GM18861 (cell line): Measurements from ENCODE around the gene SLC44A3.
A peak's percentile ranks its signal among the peaks of the same experiment; 100 is the strongest.

Experiments
- ATAC-seq: cut with Tn5 transposase; IDR thresholded peaks from one replicate; pipeline ENCODE4 v1.9.1; 2021; ENCODE audit not compliant: unreplicated experiment

SLC44A3 gene, protein sequence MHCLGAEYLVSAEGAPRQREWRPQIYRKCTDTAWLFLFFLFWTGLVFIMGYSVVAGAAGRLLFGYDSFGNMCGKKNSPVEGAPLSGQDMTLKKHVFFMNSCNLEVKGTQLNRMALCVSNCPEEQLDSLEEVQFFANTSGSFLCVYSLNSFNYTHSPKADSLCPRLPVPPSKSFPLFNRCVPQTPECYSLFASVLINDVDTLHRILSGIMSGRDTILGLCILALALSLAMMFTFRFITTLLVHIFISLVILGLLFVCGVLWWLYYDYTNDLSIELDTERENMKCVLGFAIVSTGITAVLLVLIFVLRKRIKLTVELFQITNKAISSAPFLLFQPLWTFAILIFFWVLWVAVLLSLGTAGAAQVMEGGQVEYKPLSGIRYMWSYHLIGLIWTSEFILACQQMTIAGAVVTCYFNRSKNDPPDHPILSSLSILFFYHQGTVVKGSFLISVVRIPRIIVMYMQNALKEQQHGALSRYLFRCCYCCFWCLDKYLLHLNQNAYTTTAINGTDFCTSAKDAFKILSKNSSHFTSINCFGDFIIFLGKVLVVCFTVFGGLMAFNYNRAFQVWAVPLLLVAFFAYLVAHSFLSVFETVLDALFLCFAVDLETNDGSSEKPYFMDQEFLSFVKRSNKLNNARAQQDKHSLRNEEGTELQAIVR

DNA sequence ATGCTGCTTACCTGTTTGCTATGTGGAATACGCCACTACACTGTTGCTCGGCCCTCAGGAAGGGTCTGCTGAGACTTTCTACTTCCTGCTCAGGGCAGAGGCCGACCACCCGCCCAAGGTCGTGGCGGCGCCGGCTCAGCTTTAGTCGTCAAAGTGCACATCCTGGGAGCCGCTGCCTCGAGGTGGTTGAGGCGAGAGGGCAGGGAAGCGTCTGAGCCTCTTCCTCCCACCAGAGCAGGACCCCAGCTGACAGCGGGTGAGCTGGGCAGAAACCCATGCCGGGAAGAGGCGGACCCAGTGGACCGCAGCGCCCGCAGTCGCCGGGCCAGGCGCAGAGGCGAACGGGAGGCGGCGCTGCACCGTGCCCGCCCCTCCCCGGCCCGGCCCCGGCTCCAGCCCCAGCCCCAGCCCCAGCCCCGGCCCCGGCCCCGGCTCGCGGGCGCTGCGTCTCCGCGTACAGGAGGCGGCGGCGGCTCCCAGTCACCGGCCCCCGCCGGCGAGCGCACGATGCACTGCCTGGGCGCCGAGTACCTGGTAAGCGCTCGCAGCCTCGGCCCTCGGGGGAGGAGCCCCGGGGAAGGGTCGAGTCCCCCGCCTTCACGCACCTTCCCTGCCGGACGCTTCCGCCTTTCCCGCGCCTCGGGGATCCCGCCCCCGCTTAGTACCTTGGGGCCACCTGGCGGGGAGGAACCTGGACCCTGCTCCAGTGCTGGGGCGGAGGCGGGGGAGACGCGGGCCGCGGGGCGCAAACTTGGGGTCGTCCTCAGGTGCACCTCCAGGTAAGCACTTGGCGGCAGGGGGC, at the start of gene SLC44A3:
Gene SLC44A3 (plus strand): TSS at position 413 of the 802 bp plus-strand sequence. CDS start 95 bp downstream, at position 508.
- no peak for ATAC-seq

DNA sequence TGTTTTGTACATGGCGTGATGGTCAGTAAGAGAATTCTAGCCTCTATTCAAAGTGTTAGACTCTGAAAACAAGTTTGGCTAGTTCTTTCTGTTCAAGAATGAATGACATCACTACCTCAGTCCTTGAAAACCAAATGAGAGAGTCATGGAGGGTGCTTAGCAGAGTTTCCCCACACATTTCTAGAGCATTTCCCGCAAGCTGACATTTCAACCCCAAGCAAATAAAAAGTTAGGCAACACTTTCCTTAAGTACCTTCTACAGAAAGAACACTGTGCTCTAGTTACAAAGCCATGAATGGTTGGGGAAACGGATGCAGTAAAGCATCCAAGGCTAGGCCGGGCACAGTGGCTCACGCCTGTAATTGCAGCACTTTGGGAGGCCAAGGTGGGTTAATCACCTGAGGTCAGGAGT, 47.9 kb upstream of the SLC44A3 start:
- ATAC-seq, result no peak

DNA sequence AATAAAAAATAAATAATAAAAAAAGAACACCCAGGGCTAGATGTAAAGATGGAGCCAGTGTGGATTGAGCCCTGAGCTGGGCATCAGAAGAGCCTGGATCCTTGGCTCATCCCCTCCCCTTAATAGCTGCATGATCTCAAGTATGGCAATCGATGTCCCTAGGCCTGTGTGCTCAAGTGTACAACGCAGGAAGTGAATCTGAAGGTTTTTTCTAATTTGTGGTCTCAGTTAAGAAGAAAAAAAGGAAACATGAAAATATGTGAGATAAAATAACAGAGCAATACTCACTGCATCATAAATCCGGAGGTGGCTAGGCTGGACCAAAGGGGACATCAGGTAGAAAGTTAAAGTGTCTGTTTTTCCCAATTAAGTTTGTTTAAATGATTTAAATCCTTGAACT, 47.3 kb upstream of the SLC44A3 start:
- ATAC-seq, result no peak

DNA sequence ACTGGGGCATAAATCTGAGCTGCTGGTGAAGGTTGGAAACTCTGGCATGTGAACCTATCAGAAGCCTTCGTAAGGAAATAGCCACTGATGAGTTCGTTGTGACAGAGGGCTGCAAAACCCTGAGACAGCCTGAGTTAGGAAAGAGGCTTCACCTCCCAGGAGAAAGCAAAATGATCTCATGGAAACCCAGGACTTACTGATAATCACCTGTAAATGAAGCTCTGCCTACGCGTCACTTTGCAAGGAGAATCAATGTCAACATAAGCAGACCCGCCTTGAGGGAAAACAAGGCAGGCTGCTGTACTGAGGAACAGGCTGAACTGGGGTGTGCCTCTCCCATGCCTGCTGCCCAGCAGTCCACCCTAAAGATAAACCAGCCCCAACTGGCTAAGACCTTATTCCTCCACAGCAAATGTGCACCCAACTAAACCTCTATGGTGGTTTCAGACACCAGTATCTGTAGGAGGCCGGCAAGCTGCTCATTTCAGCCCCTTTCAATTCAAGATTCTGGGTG, 46.8 kb upstream of the SLC44A3 start:
- ATAC-seq, result no peak

DNA sequence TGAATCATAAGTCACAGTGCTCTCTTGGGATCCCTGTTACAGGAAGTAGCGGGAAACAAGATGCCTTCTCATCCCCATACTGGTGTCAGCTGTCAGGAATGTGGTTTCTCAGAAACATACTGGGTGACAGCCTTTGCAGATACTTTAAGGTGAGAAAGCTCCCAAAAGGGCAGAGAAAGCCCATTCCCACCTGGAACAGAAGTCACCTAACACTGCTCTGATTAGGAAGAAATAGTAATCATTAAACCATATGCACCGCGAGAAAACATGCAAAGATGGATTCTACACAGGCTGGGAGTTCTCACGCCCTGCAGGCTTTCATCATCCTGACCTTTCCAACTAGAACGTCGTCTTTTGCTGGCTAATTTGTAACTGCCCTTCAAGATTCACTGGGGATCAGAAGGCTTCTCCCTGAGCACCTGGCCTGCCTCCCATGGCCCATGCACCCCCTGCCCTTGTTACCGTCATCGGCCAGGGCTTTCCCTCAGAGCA, 46.2 kb upstream of the SLC44A3 start:
- no peak for ATAC-seq

DNA sequence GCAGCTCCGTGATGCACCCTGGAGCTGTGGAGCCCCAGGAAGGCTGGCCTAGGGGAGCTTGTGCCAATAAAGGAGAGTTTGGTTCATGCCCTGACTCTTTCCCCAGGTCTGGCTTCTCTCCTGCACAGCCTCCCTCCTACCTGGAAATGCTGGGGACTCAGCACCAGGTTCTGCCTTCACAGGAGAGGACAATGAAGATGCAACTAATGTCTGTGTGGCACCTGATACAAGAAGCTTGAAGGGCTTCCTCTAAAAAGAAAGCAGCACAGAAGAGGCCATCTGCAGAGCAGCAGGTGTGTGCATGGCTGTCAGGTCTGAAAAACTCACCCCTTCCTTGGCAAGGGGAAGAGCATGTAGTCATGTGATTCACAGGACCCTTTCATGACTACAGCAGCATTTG, 43.7 kb upstream of the SLC44A3 start:
- no peak for ATAC-seq

DNA sequence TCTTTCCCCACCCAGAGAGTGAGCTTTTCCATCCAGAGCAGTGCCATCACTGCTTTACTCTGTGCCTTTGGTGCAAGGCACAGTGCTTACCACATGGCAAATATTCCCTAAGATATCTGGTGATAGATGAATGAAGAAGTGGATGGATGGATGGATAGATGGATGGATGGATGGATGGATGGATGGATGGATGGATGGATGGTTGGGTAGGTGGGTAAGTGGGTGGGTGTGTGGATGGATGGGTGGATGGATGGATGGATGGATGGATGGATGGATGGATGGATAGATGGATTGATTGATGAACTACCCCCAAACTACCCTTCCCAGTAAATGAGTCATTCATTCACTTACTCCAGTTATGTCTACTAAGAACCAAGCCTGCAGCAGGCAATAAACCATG, 42.9 kb upstream of the SLC44A3 start:
- ATAC-seq, result no peak

DNA sequence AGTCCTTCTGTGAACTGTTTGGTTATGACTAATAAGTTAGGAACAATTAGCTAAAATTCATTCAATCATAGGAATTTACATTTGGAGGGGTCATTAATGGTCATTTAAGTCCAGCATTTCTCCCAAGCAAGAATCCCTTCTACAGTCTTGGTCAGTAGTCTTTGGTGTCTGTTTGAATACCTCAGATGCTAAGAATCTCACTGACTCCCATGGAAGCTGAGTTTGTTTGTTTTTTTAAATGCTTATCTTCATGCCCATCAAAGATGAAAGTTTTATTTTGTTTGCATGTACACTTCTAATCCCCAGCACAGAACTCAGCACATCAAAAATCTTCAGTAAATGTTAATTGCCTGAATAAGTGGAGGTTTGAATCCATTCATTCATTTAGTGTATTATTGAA, 41.3 kb upstream of the SLC44A3 start:
- no peak for ATAC-seq

DNA sequence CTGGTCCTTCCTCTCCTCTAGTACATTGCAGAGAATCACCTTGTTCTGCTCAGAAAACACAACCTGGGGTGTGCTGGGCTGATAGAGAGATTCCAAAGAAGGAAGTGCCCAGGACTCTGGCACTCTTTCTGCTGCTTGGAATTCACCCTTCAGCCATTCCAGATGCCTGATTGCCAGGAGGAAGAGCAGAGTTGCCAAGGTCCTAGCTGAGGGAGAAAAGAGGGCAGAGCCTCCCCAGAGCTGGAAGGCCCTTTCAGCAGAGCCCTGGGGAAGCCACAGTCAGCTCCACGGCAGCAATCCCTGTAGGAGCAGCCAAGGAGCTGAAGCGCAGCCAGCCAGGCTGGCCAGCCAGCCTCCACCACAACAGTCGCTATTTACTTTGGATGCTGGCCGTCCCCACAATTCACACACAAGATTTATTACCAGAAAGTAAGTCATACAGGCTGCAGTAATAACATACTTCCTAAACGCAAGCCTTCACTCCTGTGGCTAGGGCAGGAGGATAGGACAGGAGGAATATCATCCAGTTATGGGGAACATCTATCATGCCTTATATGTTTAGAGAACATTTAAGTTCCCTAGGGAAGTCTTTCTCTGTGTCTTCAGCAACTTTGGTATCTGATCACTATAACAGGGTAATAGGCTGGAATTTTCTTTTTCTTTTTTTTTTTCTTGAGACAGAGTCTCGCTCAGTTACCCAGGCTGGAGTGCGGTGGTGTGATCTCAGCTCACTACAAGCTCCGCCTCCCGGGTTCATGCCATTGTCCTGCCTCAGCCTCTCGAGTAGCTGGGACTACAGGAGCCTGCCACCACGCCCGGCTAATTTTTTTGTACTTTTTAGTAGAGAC, 36.6 kb upstream of the SLC44A3 start:
- no peak for ATAC-seq

DNA sequence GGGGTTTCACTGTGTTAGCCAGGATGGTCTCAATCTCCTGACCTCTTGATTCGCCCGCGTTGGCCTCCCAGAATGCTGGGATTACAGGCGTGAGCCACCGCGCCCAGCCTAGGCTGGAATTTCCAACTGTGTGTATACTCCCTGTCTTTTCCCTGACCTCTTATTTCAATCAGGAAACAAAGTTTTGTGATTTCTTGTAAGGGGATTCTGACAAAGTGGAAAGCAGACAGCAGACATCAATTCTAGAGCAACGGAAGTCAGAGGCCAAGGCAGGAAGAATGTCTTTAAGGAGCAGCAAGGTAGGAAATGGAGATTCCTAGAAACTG, 36.0 kb upstream of the SLC44A3 start:
- no peak for ATAC-seq

DNA sequence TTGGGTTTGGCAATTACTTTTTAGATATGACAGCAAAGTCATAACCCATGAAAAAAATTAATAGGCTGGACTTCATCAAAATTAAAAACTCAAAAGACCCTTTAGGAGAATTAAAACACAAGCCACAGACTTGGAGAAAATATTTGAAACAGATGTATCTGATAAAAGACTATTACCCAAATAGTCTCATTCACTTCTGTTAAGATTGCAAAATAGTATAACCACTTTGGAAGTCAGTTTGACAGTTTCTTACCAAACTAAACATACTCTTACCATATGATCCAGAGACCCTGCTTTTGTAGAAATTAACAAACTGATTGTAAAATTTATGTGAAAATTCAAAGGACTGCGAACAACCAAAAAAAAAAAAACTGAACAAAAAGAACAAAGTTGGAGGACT, 32.5 kb upstream of the SLC44A3 start:
- ATAC-seq, result no peak

DNA sequence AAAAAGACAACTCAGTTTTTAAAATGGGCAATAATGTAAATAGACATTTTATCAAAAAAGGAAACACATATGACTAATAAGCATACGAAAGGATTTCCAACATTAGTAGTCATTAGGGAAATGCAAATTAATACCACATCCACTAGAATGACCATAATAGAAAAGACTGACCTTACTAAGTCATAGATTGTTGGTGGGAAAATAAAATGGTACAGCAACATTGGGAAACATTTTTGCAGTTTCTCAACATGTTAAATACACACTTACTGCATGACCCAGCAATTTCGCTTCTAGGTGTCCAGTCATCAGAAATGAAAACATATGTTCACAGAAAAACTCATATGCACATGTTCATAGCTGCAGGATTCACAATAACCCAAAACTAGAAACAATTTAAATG, 29.9 kb upstream of the SLC44A3 start:
- no peak for ATAC-seq

DNA sequence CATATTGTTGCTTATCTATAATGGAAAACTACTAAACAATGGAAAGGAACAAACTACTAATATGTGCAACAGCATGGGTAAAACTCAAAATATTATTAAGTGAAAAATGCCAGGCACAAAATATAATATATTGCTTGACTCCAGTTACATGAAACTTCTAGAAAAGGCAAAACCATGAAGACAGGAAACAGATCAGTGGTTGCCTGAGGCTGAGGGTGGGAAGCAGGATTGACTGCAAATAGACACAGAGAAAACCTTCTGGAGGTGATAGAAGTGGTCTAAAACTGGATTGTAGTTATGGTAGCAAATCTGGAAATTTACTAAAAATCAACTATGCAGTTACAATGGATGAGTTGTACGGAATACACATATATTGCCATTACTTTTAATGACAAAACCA, 29.5 kb upstream of the SLC44A3 start:
- no peak for ATAC-seq

DNA sequence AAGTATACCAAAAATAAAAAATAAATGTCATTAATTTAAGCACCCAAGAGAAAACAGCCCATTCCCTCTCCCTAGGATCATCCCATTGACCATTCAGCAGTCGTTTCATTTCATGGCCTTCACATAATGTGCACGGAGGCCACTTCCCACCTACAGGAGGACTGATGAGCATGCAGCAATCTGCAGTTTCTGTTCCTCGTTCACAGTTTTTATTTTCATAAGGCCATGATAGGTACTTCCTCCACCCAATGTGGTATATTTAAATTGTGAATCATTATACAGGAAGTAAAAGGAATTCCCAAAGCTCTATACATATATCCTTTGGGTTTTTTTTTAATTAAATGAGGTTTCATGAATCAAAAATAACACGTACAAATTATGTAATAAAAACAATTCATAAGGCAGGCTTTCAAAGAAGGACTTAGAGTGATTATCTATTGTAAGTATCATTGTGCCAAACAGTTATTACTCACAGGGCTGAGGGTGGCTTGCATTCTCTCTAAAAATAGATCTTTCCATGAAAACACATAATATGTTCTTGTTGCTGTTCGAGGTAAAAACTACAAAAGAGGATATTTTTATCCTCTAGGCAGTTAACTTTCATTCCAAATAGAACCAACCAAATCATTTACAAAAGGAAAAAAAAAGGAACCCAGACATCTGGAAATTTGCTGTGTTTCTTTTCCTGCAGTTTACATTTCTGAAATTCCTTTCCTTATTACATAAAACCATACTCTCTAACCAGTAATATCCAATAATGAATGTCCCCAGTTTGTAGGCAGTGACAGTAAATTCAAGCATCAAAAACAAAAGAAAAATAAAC, 27.5 kb upstream of the SLC44A3 start:
- ATAC-seq, result peak; percentile 93

DNA sequence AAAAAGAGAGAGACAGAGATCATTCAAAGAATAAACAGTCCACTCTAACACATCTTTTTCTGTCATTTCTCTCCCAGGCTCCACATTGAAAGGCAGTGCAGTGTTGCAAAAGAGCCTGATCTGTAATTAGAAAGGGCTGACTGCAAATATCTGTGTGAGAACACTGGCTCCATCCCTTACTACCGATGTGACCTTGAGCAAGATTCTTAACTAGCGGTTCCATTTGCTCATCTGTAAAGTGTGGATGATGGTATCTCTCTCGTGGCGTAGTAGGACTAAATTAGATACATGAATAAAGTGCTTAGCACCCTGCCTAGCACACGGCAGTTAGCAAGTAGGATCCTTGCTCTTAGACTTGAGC, 26.9 kb upstream of the SLC44A3 start:
- ATAC-seq, result no peak

DNA sequence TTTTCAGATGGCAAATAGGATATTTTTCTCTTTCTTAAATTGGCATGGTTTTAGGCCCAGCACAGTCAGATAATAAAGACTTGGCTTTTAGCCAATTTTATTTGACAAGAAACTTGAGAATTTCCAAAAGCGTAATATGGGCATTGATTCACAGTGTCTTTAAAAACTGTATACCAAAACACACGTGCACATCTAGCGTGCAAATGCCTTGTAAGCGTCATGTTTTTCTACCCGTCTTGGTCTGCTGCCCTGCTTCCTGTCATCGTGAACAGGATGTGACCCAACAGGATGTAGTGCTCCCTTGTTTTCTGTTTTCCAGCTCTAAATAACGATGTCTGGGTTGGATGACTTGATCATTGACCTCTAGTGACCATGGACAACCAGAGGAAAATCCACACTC, 24.7 kb upstream of the SLC44A3 start:
- ATAC-seq, result peak; percentile 52

DNA sequence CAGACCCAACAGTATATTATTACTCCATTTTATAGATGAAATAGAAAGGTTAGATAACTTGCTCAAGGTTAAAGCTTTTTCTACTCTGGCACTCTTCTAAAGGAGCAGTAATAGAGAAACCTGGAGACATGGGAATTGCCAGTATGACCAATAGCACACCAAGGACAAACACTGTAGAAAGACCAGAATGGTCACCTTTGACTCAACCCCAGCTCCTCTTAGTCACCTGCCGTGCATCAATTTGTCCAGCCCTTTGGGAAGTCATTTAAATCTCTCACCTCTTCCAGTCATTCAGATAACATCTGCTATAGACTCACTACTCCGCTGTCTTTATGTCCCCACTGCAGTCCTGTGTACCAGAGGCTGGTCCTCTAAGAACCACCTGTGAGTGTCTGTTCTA, 23.9 kb upstream of the SLC44A3 start:
- ATAC-seq, result no peak

DNA sequence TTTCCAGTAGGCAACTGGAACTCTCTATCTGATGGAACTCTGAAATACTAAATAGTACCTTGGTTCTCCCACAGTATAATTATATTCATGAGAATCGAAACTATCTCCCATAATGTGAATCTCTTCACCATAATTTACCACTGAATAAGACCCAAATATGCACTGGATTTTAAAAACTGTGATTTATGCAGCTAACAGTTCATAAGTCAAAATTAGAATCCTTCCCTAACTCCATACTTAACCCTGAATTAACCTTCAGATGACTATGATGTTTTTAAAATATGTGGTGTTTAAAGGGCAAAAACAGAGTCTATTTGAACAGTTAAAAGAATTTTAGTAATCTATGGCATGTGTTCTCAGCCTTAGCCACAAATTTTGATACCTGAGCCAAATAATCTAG, 22.9 kb upstream of the SLC44A3 start:
- no peak for ATAC-seq

DNA sequence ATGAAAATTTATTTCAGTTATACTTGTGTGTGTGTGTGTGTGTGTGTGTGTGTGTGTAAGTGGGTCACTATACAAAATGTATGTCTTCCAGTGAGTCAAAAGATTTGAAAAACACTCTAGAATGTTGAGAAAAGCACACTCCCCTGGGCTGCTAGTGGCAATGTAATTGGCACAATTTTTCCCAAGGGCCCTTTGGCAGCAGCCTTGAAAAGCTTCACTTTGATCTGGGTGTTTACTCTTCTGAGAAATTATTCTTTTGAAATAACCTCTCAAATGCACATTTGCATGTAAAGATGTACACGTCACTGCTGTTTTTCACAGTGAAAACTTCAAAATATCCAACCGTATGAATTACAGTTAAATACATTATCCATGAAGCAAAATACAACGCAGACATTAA, 22.1 kb upstream of the SLC44A3 start:
- no peak for ATAC-seq

DNA sequence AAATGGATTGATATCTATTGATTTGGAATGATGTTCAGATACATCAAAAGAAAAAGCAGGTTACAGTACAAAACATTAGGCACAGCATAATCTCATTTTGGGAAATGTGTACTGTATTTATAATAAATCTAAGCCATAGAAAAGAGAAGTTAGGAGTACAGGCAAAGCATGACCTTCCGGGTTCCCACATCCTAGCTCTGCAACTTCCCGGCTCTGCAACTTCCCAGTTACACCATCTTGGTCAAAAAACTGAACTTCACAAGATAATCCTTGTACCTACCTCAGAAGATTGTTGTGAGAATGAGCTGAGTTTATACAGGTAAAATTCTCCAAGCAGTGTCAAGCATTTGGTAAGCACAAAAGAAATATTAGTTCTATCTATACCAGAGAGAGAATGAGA, 21.7 kb upstream of the SLC44A3 start:
- ATAC-seq, result no peak
